Measurements from ENCODE around the gene GEMIN7.
"Not testable (repeated sequence)": the region's sequence is repeated elsewhere in the genome, so short reads cannot be mapped to it uniquely, and the experiment has no call there.

GEMIN7 gene

GRCh38 chr19:45102481-45102880, 23.4 kb downstream of the GEMIN7 start:
- FAIRE-seq (no peak), DNase-seq (ENCODE audit: extremely low spot score, insufficient read length, low read depth) (no peak)

- FAIRE-seq = no peak
- DNase-seq (ENCODE audit: extremely low spot score, insufficient read length, low read depth) = no peak
These were observed 24.1 kb downstream of the GEMIN7 start for GRCh38 chr19:45103156-45103507.

- DNase-seq (ENCODE audit: extremely low spot score, insufficient read length, low read depth) (no peak), FAIRE-seq (peak; percentile 76)
These were observed 24.7 kb downstream of the GEMIN7 start for GRCh38 chr19:45103508-45104319.

GRCh38 chr19:45104658-45105349, 25.7 kb downstream of the GEMIN7 start:
- FAIRE-seq (no peak), DNase-seq (ENCODE audit: extremely low spot score, insufficient read length, low read depth) (no peak)

GRCh38 chr19:45106363-45106762, 27.3 kb downstream of the GEMIN7 start:
- FAIRE-seq; DNase-seq (ENCODE audit: extremely low spot score, insufficient read length, low read depth): not testable (repeated sequence)

- FAIRE-seq = no peak
These were observed 28.6 kb downstream of the GEMIN7 start for GRCh38 chr19:45107621-45108150.

GRCh38 chr19:45110851-45111266, 31.8 kb downstream of the GEMIN7 start:
- peak; percentile 54 for FAIRE-seq
- DNase-seq (ENCODE audit: extremely low spot score, insufficient read length, low read depth) = no peak

More at GRCh38 chr19:45107621-45108150, 28.6 kb downstream of the GEMIN7 start:
- no peak for DNase-seq (ENCODE audit: extremely low spot score, insufficient read length, low read depth)

GRCh38 chr19:45112111-45112827, 33.2 kb downstream of the GEMIN7 start:
- DNase-seq (ENCODE audit: extremely low spot score, insufficient read length, low read depth) = no peak
- FAIRE-seq = no peak

- FAIRE-seq (no peak), DNase-seq (ENCODE audit: extremely low spot score, insufficient read length, low read depth) (no peak)
These were observed 34.6 kb downstream of the GEMIN7 start for GRCh38 chr19:45113628-45114027.

GRCh38 chr19:45114116-45114515, 35.1 kb downstream of the GEMIN7 start:
- FAIRE-seq (no peak), DNase-seq (ENCODE audit: extremely low spot score, insufficient read length, low read depth) (no peak)

- FAIRE-seq (no peak), DNase-seq (ENCODE audit: extremely low spot score, insufficient read length, low read depth) (no peak)
These were observed 37.0 kb downstream of the GEMIN7 start for GRCh38 chr19:45115809-45116615.

- DNase-seq (ENCODE audit: extremely low spot score, insufficient read length, low read depth) = peak; percentile 48
- peak; percentile 90 for FAIRE-seq
These were observed 38.1 kb downstream of the GEMIN7 start for GRCh38 chr19:45117167-45117594.

- FAIRE-seq (no peak), DNase-seq (ENCODE audit: extremely low spot score, insufficient read length, low read depth) (no peak)
These were observed 38.6 kb downstream of the GEMIN7 start for GRCh38 chr19:45117671-45118070.

GRCh38 chr19:45118106-45118505, 39.0 kb downstream of the GEMIN7 start:
- no peak for FAIRE-seq

GRCh38 chr19:45118591-45119355, 39.7 kb downstream of the GEMIN7 start:
- FAIRE-seq = peak; percentile 60
- not testable (repeated sequence) for DNase-seq (ENCODE audit: extremely low spot score, insufficient read length, low read depth)

More at GRCh38 chr19:45118106-45118505, 39.0 kb downstream of the GEMIN7 start:
- DNase-seq (ENCODE audit: extremely low spot score, insufficient read length, low read depth) = no peak

- FAIRE-seq (no peak), DNase-seq (ENCODE audit: extremely low spot score, insufficient read length, low read depth) (no peak)
These were observed 40.5 kb downstream of the GEMIN7 start for GRCh38 chr19:45119582-45119981.

- DNase-seq (ENCODE audit: extremely low spot score, insufficient read length, low read depth) (no peak), FAIRE-seq (no peak)
These were observed 42.8 kb downstream of the GEMIN7 start for GRCh38 chr19:45121827-45122345.

GRCh38 chr19:45122832-45123231, 43.8 kb downstream of the GEMIN7 start:
- DNase-seq (ENCODE audit: extremely low spot score, insufficient read length, low read depth) (no peak), FAIRE-seq (no peak)

- no peak for FAIRE-seq
- DNase-seq (ENCODE audit: extremely low spot score, insufficient read length, low read depth) = no peak
These were observed 44.4 kb downstream of the GEMIN7 start for GRCh38 chr19:45123440-45123850.

Data from GM18507 (cell line).